Lower lobe of right lung (tissue), 2 donors: ENCODE data around the gene HDGFL2. TPM values are rescaled to one million over a fixed set of nuclear protein-coding genes. Genes with fewer than 3 reads are reported as not detected.
A peak's percentile ranks its signal among the peaks of the same experiment; 100 is the strongest.

Source experiments
- ATAC-seq, 2 donors: fragments of 200-7000 bp; cut with Tn5 transposase; one replicate each; pipeline ENCODE4 v1.9.1; 2020 to 2022; ENCODE audit warnings: mild to moderate bottlenecking in 2 of 2, moderate library complexity in 2 of 2
- DNase-seq: peaks from one replicate; pipeline ENCODE4 v3.0.0-alpha.2; 2020
- H3K27ac ChIP-seq: fragments of 200-600 bp; one replicate; pipeline ENCODE4 v1.8.0; 2022
- H3K27me3 ChIP-seq: fragments of 200-600 bp; one replicate; pipeline ENCODE4 v1.8.0; 2022; ENCODE audit warnings: low read depth
- H3K36me3 ChIP-seq: fragments of 200-600 bp; one replicate; pipeline ENCODE4 v1.8.0; 2022; ENCODE audit warnings: mild to moderate bottlenecking
- H3K4me1 ChIP-seq: fragments of 200-600 bp; one replicate; pipeline ENCODE4 v1.8.0; 2022
- H3K4me3 ChIP-seq: fragments of 200-600 bp; one replicate; pipeline ENCODE4 v1.8.0; 2022; ENCODE audit warnings: mild to moderate bottlenecking
- H3K9me3 ChIP-seq: fragments of 200-600 bp; one replicate; pipeline ENCODE4 v1.8.0; 2022
- intact Hi-C: fragments of 100-400 bp; cut with DNase I; formaldehyde crosslinking; loops from one replicate; pipeline ENCODE4 v1.11.0; 2022
- microRNA-seq: library from miRNA; unstranded; fragments of <30 nt; microRNA quantifications from one replicate; pipeline ENCODE4 v1.2.0, GENCODE V29; 2020; ENCODE audit warnings: borderline number of aligned reads
- total RNA-seq: library from RNA; stranded (reverse); fragmentation: NEBNext Ultra II Directional; extraction: Animal tissue kit (Norgen Biotek cat#: 25700); gene quantifications from one replicate; pipeline ENCODE4 v1.2.1, GENCODE V29; 2021
- TF ChIP-seq, protein P1 (sequence below): fragments of 200-600 bp; IDR thresholded peaks from one replicate; pipeline ENCODE4 v1.8.0; 2022; ENCODE audit warnings: antibody characterized with exemption, mild to moderate bottlenecking
- donor health status: DM: no; HTN: yes; CAD: no; lungs with severe emphysema.

The HDGFL2 gene
- total RNA-seq, 1 donor from 2014 or later = 29.4 TPM

GRCh38 chr19:4547303-4548237, 75.5 kb downstream of the HDGFL2 start:
- H3K4me3 ChIP-seq = no peak overlapping the region
- TF ChIP-seq, protein P1, sequence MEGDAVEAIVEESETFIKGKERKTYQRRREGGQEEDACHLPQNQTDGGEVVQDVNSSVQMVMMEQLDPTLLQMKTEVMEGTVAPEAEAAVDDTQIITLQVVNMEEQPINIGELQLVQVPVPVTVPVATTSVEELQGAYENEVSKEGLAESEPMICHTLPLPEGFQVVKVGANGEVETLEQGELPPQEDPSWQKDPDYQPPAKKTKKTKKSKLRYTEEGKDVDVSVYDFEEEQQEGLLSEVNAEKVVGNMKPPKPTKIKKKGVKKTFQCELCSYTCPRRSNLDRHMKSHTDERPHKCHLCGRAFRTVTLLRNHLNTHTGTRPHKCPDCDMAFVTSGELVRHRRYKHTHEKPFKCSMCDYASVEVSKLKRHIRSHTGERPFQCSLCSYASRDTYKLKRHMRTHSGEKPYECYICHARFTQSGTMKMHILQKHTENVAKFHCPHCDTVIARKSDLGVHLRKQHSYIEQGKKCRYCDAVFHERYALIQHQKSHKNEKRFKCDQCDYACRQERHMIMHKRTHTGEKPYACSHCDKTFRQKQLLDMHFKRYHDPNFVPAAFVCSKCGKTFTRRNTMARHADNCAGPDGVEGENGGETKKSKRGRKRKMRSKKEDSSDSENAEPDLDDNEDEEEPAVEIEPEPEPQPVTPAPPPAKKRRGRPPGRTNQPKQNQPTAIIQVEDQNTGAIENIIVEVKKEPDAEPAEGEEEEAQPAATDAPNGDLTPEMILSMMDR = peak; percentile 33
- intact Hi-C loops = no loop called here
- peaks cover 25% of the 10 kb centered on the region for H3K36me3 ChIP-seq
- no peak overlapping the region for H3K27ac ChIP-seq
- DNase-seq (peak; percentile 77), ATAC-seq (peak; percentile 57 to 66)
- no peaks in the 10 kb centered on the region for H3K4me1 ChIP-seq
- H3K9me3 ChIP-seq = no peaks in the 10 kb centered on the region
- H3K27me3 ChIP-seq = peaks cover 6% of the 10 kb centered on the region

DNA sequence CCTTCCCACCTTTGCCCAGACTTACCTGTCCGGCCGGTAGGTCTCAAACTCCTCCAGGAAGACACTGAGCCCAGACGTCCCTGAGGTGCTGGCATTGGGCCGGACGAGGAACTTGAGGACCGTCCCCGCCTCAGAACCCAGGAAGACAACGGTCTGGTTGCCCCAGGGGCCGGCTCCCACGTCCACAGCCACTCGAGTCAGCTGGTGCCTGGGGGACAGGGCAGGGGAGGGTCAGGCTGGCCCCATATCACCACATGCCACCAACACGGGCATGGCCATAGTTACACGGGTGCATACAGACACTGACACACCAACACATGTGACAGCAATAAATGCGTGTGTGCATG, 76.1 kb downstream of the HDGFL2 start:
- Histone ChIP-seq H3K9me3 (no peaks in the 10 kb centered on the region), H3K4me3 (no peak overlapping the region), H3K27ac (no peak overlapping the region), H3K27me3 (peaks cover 6% of the 10 kb centered on the region), H3K36me3 (peaks cover 29% of the 10 kb centered on the region), H3K4me1 (no peaks in the 10 kb centered on the region)
- no peak for ATAC-seq
- TF ChIP-seq, protein P1 = no peak
- no peak for DNase-seq
- intact Hi-C loops = no loop called here

DNA sequence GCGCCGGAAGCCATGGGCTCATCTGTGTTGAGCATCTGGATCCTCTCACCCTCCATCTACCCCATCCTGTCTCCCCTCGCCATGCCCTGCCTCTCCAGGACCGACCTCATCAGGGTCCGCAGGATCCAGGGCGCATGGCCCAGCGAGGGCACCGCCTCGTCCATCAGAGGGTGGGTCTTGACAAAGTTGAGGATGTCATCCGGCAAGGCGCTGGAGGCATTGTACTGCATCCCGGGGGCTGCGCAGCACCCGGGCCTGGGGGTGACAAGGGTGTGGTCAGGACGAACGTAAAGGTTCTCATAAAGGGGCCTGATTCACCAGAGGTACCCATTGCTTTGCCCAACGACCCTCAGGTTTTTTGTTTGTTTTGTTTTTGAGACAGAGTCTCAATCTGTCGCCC, 77.9 kb downstream of the HDGFL2 start:
- intact Hi-C loops = no loop called here
- H3K27me3 ChIP-seq = peaks cover 6% of the 10 kb centered on the region
- DNase-seq = no peak
- no peaks in the 10 kb centered on the region for H3K4me1 ChIP-seq
- H3K27ac ChIP-seq = no peak overlapping the region
- ATAC-seq = no peak
- peaks cover 37% of the 10 kb centered on the region for H3K36me3 ChIP-seq
- TF ChIP-seq, protein P1 = no peak
- H3K4me3 ChIP-seq = no peak overlapping the region
- H3K9me3 ChIP-seq = no peaks in the 10 kb centered on the region

GRCh38 chr19:4550479-4551050, 78.5 kb downstream of the HDGFL2 start:
- TF ChIP-seq, protein P1 = no peak
- DNase-seq (no peak), ATAC-seq (no peak)
- Histone ChIP-seq H3K4me3 (no peak overlapping the region), H3K27me3 (peaks cover 6% of the 10 kb centered on the region), H3K9me3 (no peaks in the 10 kb centered on the region), H3K27ac (no peak overlapping the region), H3K36me3 (peaks cover 40% of the 10 kb centered on the region), H3K4me1 (no peaks in the 10 kb centered on the region)
- intact Hi-C loops = no loop called here

Small RNAs within 50 kb of the gene (microRNA-seq; reads per million reads assigned to microRNA genes)
- not detected for gene MIR4746

Other genes starting within 250 kb of the HDGFL2 start
- gene EBI3, start 242.8 kb upstream of the HDGFL2 start, total RNA-seq = 1.7 TPM
- gene YJU2, start 225.2 kb upstream of the HDGFL2 start, total RNA-seq = 16.7 TPM
- gene SHD, start 193.0 kb upstream of the HDGFL2 start, total RNA-seq = not detected
- 1.7 TPM for gene TMIGD2, start 169.9 kb upstream of the HDGFL2 start, total RNA-seq
- 0.62 TPM for gene FSD1, start 167.7 kb upstream of the HDGFL2 start, total RNA-seq
- gene STAP2, start 133.5 kb upstream of the HDGFL2 start, total RNA-seq = 11.8 TPM
- 41.2 TPM for gene MPND, start 128.7 kb upstream of the HDGFL2 start, total RNA-seq
- 44.3 TPM for gene SH3GL1, start 71.8 kb upstream of the HDGFL2 start, total RNA-seq
- 7.2 TPM for gene CHAF1A, start 69.7 kb upstream of the HDGFL2 start, total RNA-seq
- gene UBXN6, start 14.5 kb upstream of the HDGFL2 start, total RNA-seq = 86.1 TPM
- 4.6 TPM for gene PLIN4, start 46.2 kb downstream of the HDGFL2 start, total RNA-seq
- 19.9 TPM for gene PLIN5, start 62.9 kb downstream of the HDGFL2 start, total RNA-seq
- 14.9 TPM for gene LRG1, start 67.7 kb downstream of the HDGFL2 start, total RNA-seq
- 11.3 TPM for gene SEMA6B, start 87.4 kb downstream of the HDGFL2 start, total RNA-seq
- 11.2 TPM for gene TNFAIP8L1, start 167.2 kb downstream of the HDGFL2 start, total RNA-seq
- 91.6 TPM for gene MYDGF, start 198.0 kb downstream of the HDGFL2 start, total RNA-seq